CD4-positive, alpha-beta T cell (primary cell): ENCODE measurements around the gene IER2. TPM values are rescaled to one million over a fixed set of nuclear protein-coding genes. Genes with fewer than 3 reads are reported as not detected.
"Not testable (repeated sequence)": the region's sequence is repeated elsewhere in the genome, so short reads cannot be mapped to it uniquely, and the experiment has no call there.

Experiments
- ATAC-seq: fragments of 200-7000 bp; cut with Tn5 transposase; one replicate; pipeline ENCODE4 v1.10.0; 2022; ENCODE audit warnings: mild to moderate bottlenecking; ENCODE audit not compliant: poor library complexity
- CTCF ChIA-PET: fragments of 350-600 bp; sonication (Branson Sonifier 250); formaldehyde crosslinking; loops from one replicate; lab custom pipeline; 2021; ENCODE audit warnings: antibody characterized with exemption, inconsistent platforms; lab: Charles Lee
- POLR2A ChIA-PET: fragments of 350-600 bp; sonication (Branson Sonifier 250); formaldehyde crosslinking; loops from one replicate; lab custom pipeline; 2021; ENCODE audit warnings: antibody characterized with exemption, inconsistent platforms; lab: Charles Lee
- DNase-seq, 14 experiments: peaks; one replicate each; pipeline ENCODE4 v3.0.0-alpha.2; 2013 to 2020; ENCODE audit warnings: mixed read lengths in 2 of 14
- H3K27ac ChIP-seq, 2 donors: one replicate each; pipeline versions ENCODE4 v1.5.1 to v1.7.0; 2013; ENCODE audit warnings: low read length in 2 of 2, low read depth in 1 of 2, mild to moderate bottlenecking in 1 of 2
- H3K27me3 ChIP-seq, 2 experiments: 1 replicate in 1 of 2; 2 replicates in 1 of 2; pipeline versions ENCODE4 v1.6.1 to v1.7.0; 2013; ENCODE audit warnings: low read length in 2 of 2, control low read depth in 1 of 2, mild to moderate bottlenecking in 1 of 2, moderate library complexity in 1 of 2; ENCODE audit not compliant: insufficient read depth in 2 of 2, control insufficient read depth in 1 of 2
- H3K36me3 ChIP-seq: one replicate; pipeline ENCODE4 v1.6.1; 2013; ENCODE audit warnings: low read length, control low read depth; ENCODE audit not compliant: insufficient read depth
- H3K4me1 ChIP-seq: one replicate; pipeline ENCODE4 v1.6.1; 2013; ENCODE audit warnings: low read length, control low read depth; ENCODE audit not compliant: insufficient read depth
- H3K4me3 ChIP-seq: one replicate; pipeline ENCODE4 v1.5.1; 2013; ENCODE audit warnings: mild to moderate bottlenecking, low read length, moderate library complexity
- H3K9me3 ChIP-seq, 2 experiments: 1 replicate in 1 of 2; 2 replicates in 1 of 2; pipeline versions ENCODE4 v1.6.1 to v1.7.0; 2013; ENCODE audit warnings: low read length in 2 of 2, mild to moderate bottlenecking in 2 of 2, control low read depth in 1 of 2, moderate library complexity in 1 of 2; ENCODE audit not compliant: control insufficient read depth in 1 of 2, insufficient read depth in 1 of 2
- H3K27ac Mint-ChIP-seq: one replicate; pipeline ENCODE4 v1.8.0; 2020; ENCODE audit warnings: mixed read lengths
- H3K27me3 Mint-ChIP-seq: one replicate; pipeline ENCODE4 v1.8.0; 2021; ENCODE audit warnings: mixed read lengths
- H3K36me3 Mint-ChIP-seq: one replicate; pipeline ENCODE4 v1.8.0; 2021; ENCODE audit warnings: low read depth, mixed read lengths
- H3K4me1 Mint-ChIP-seq: one replicate; pipeline ENCODE4 v1.8.0; 2021; ENCODE audit warnings: low read depth, mixed read lengths
- H3K4me3 Mint-ChIP-seq: one replicate; pipeline ENCODE4 v1.8.0; 2020; ENCODE audit warnings: mild to moderate bottlenecking, mixed read lengths
- H3K9me3 Mint-ChIP-seq: one replicate; pipeline ENCODE4 v1.8.0; 2020; ENCODE audit warnings: mixed read lengths
- CTCF ChIP-seq: fragments of 200-600 bp; IDR thresholded peaks from one replicate; pipeline ENCODE4 v1.8.0; 2022; ENCODE audit warnings: antibody characterized with exemption, mild to moderate bottlenecking
- intact Hi-C, 2 experiments: fragments of 100-400 bp; cut with DNase I in 1 of 2; cut with micrococcal nuclease in 1 of 2; formaldehyde crosslinking; loops; one replicate each; pipeline versions ENCODE4 v1.15.1 to v1.9.0; 2023 to 2025; cut with DNase I, micrococcal nuclease
- total RNA-seq, 174 experiments: library from RNA in 2 of 174; stranded (reverse) in 2 of 174; gene quantifications; one replicate each; pipeline ENCODE4 v1.2.3 and lab custom pipeline; 2021 to 2026

Gene IER2
- total RNA-seq, 2 experiments from 2014 or later, result 254 to 255 TPM

GRCh38 chr19:13181747-13182388 is 31.7 kb downstream of the IER2 start:
- Mint-ChIP-seq H3K36me3 (no peaks in the 10 kb centered on the region), H3K9me3 (no peaks in the 10 kb centered on the region), H3K27me3 (no peaks in the 10 kb centered on the region), H3K4me3 (peak overlapping the region; percentile 15), H3K27ac (peak overlapping the region; percentile 58), H3K4me1 (peaks cover 32% of the 10 kb centered on the region)
- Histone ChIP-seq H3K27ac (no peak overlapping the region), H3K9me3 (no peaks in the 10 kb centered on the region), H3K4me3 (no peak overlapping the region), H3K36me3 (no peaks in the 10 kb centered on the region), H3K27me3 (no peaks in the 10 kb centered on the region), H3K4me1 (peaks cover 40% of the 10 kb centered on the region)
- ChIA-PET CTCF (interaction anchor here (0.6 to 1.4 kb wide), 4 partner anchors 13 to 204 kb away, joined by 3 to 7 read pairs (median 6); no protein-coding TSS in a partner anchor), POLR2A (interaction anchor here (1.1 to 3.1 kb wide), 5 partner anchors 8 to 29 kb away, joined by 3 to 26 read pairs (median 14); no protein-coding TSS in a partner anchor)
- intact Hi-C loops, result no loop called here
- peak in 3 of 14 experiments; percentile 42 to 57 (median 51) for DNase-seq
- ATAC-seq, result peak; percentile 64
- no peak for TF ChIP-seq CTCF

- H3K27me3 ChIP-seq, H3K27ac ChIP-seq, DNase-seq, H3K27me3 Mint-ChIP-seq, H3K27ac Mint-ChIP-seq, H3K9me3 ChIP-seq, intact Hi-C loops, ATAC-seq, H3K4me3 Mint-ChIP-seq, H3K36me3 Mint-ChIP-seq, H3K4me3 ChIP-seq, H3K9me3 Mint-ChIP-seq, H3K36me3 ChIP-seq: not testable (repeated sequence)
- H3K4me1 ChIP-seq, result peaks cover 52% of the 10 kb centered on the region
- ChIA-PET POLR2A (interaction anchor here (0.6 to 1.0 kb wide), 2 partner anchors 18 to 24 kb away, joined by 4 read pairs; no protein-coding TSS in a partner anchor), CTCF (interaction anchor here (2.0 kb wide), 1 partner anchor 11 kb away, joined by 7 read pairs; no protein-coding TSS in a partner anchor)
- peaks cover 44% of the 10 kb centered on the region for H3K4me1 Mint-ChIP-seq
Observed at GRCh38 chr19:13184926-13185325, 34.7 kb downstream of the IER2 start.

- H3K36me3 ChIP-seq, H3K4me3 Mint-ChIP-seq, ATAC-seq, intact Hi-C loops, H3K27me3 ChIP-seq, H3K9me3 ChIP-seq, H3K4me3 ChIP-seq, H3K27ac Mint-ChIP-seq, H3K9me3 Mint-ChIP-seq, H3K36me3 Mint-ChIP-seq, H3K27me3 Mint-ChIP-seq, H3K27ac ChIP-seq: not testable (repeated sequence)
- DNase-seq, result peak in 1 of 14 experiments; percentile 30
- H3K4me1 ChIP-seq, result peaks cover 45% of the 10 kb centered on the region
- peaks cover 33% of the 10 kb centered on the region for H3K4me1 Mint-ChIP-seq
- ChIA-PET CTCF (interaction anchor here (2.2 kb wide), 1 partner anchor 9 kb away, joined by 10 read pairs; no protein-coding TSS in a partner anchor), POLR2A (interaction anchor here (0.7 kb wide), 1 partner anchor 625 kb away, joined by 3 read pairs; no protein-coding TSS in a partner anchor)
Observed at GRCh38 chr19:13185763-13186657, 35.8 kb downstream of the IER2 start.

GRCh38 chr19:13186688-13187087 is 36.5 kb downstream of the IER2 start:
- H3K36me3 ChIP-seq, POLR2A ChIA-PET, H3K36me3 Mint-ChIP-seq, H3K4me3 ChIP-seq, intact Hi-C loops, H3K27ac ChIP-seq, ATAC-seq, DNase-seq, H3K9me3 ChIP-seq, H3K27ac Mint-ChIP-seq, H3K9me3 Mint-ChIP-seq, H3K27me3 ChIP-seq, H3K27me3 Mint-ChIP-seq, H3K4me3 Mint-ChIP-seq: not testable (repeated sequence)
- CTCF ChIA-PET, result interaction anchor here (2.2 kb wide), 1 partner anchor 8 kb away, joined by 10 read pairs; no protein-coding TSS in a partner anchor
- H3K4me1 ChIP-seq, result peaks cover 46% of the 10 kb centered on the region
- peaks cover 30% of the 10 kb centered on the region for H3K4me1 Mint-ChIP-seq
